Endometrium (tissue), 2 donors: ENCODE results near the gene SORCS2.

ENCODE experiments used
- FAIRE-seq: peaks from 2 replicates; lab custom pipeline; 2012; peaks lifted over from hg19 to GRCh38; lab: Jason Lieb, UNC
- donor health status: control.
- donor health status: control.

The SORCS2 gene

GRCh38 chr4:7415927-7416686 lies 223.8 kb downstream of the SORCS2 start:
- FAIRE-seq = no peak

- no peak for FAIRE-seq
Measured at GRCh38 chr4:7416745-7417432, 224.6 kb downstream of the SORCS2 start.

- no peak for FAIRE-seq
Measured at GRCh38 chr4:7417639-7418038, 225.3 kb downstream of the SORCS2 start.

GRCh38 chr4:7418131-7418943 lies 226.0 kb downstream of the SORCS2 start:
- FAIRE-seq = no peak

- FAIRE-seq = no peak
Measured at GRCh38 chr4:7419961-7420660, 227.8 kb downstream of the SORCS2 start.

GRCh38 chr4:7420661-7421040 lies 228.3 kb downstream of the SORCS2 start:
- no peak for FAIRE-seq

- FAIRE-seq = no peak
Measured at GRCh38 chr4:7421356-7422150, 229.2 kb downstream of the SORCS2 start.

GRCh38 chr4:7422151-7422897 lies 230.0 kb downstream of the SORCS2 start:
- no peak for FAIRE-seq

GRCh38 chr4:7422898-7423180 lies 230.5 kb downstream of the SORCS2 start:
- no peak for FAIRE-seq

- no peak for FAIRE-seq
Measured at GRCh38 chr4:7423391-7423790, 231.1 kb downstream of the SORCS2 start.

GRCh38 chr4:7423801-7424552 lies 231.6 kb downstream of the SORCS2 start:
- FAIRE-seq = no peak

- no peak for FAIRE-seq
Measured at GRCh38 chr4:7424553-7425111, 232.3 kb downstream of the SORCS2 start.

GRCh38 chr4:7425124-7425523 lies 232.8 kb downstream of the SORCS2 start:
- no peak for FAIRE-seq

GRCh38 chr4:7425591-7426468 lies 233.5 kb downstream of the SORCS2 start:
- FAIRE-seq = no peak

GRCh38 chr4:7426525-7427171 lies 234.3 kb downstream of the SORCS2 start:
- no peak for FAIRE-seq

- no peak for FAIRE-seq
Measured at GRCh38 chr4:7427361-7427760, 235.0 kb downstream of the SORCS2 start.

- no peak for FAIRE-seq
Measured at GRCh38 chr4:7427831-7428260, 235.5 kb downstream of the SORCS2 start.
